HEK293T (cell line): ENCODE data around the gene CERS4.
"Not testable (repeated sequence)": the region's sequence is repeated elsewhere in the genome, so short reads cannot be mapped to it uniquely, and the experiment has no call there.

ENCODE experiments used
- CTCF ChIA-PET: fragments of 350-600 bp; formaldehyde crosslinking; extraction: SDS; loops from one replicate; lab custom pipeline; 2021; ENCODE audit warnings: antibody characterized with exemption, inconsistent platforms; lab: Yijun Ruan, JAX
- POLR2A ChIA-PET: fragments of 350-600 bp; formaldehyde crosslinking; extraction: SDS; loops from one replicate; lab custom pipeline; 2020; ENCODE audit warnings: antibody characterized with exemption, inconsistent platforms; lab: Yijun Ruan, JAX
- DNase-seq: peaks from one replicate; pipeline ENCODE4 v3.0.0; 2012; ENCODE audit warnings: mixed read lengths; ENCODE audit errors: extremely low spot score
- ARNT ChIP-seq: fragments of 450-650 bp; IDR thresholded peaks from 2 replicates; pipeline ENCODE4 v1.6.1; 2017; ENCODE audit warnings: mild to moderate bottlenecking
- BHLHE40 ChIP-seq: fragments of 450-650 bp; IDR thresholded peaks from 2 replicates; pipeline ENCODE4 v1.6.1; 2016; ENCODE audit warnings: mild to moderate bottlenecking, moderate library complexity, borderline replicate concordance
- CTBP1 ChIP-seq: fragments of 450-650 bp; IDR thresholded peaks from 2 replicates; pipeline ENCODE4 v1.6.1; 2016; ENCODE audit warnings: borderline replicate concordance
- ELF4 ChIP-seq: fragments of 450-650 bp; IDR thresholded peaks from 2 replicates; pipeline ENCODE4 v1.6.1; 2017; ENCODE audit warnings: antibody characterized with exemption
- FOXA1 ChIP-seq: fragments of 450-650 bp; IDR thresholded peaks from 2 replicates; pipeline ENCODE4 v1.6.1; 2016; ENCODE audit warnings: mild to moderate bottlenecking
- FOXK2 ChIP-seq: fragments of 450-650 bp; IDR thresholded peaks from 2 replicates; pipeline ENCODE4 v1.6.1; 2016; ENCODE audit warnings: mild to moderate bottlenecking
- FOXM1 ChIP-seq: fragments of 450-650 bp; IDR thresholded peaks from 2 replicates; pipeline ENCODE4 v1.6.1; 2017; ENCODE audit warnings: mild to moderate bottlenecking, borderline replicate concordance
- HDGF ChIP-seq: fragments of 450-650 bp; IDR thresholded peaks from 2 replicates; pipeline ENCODE4 v1.6.1; 2017; ENCODE audit warnings: antibody characterized with exemption, borderline replicate concordance
- L3MBTL2 ChIP-seq: fragments of 450-650 bp; conservative IDR thresholded peaks from 2 replicates; pipeline ENCODE4 v1.6.1; 2016; ENCODE audit warnings: mild to moderate bottlenecking
- LEF1 ChIP-seq: fragments of 450-650 bp; IDR thresholded peaks from 2 replicates; pipeline ENCODE4 v1.6.1; 2017; ENCODE audit warnings: mild to moderate bottlenecking, borderline replicate concordance
- NFRKB ChIP-seq: fragments of 450-650 bp; IDR thresholded peaks from 2 replicates; pipeline ENCODE4 v1.6.1; 2016; ENCODE audit warnings: mild to moderate bottlenecking, moderate library complexity
- PKNOX1 ChIP-seq: fragments of 450-650 bp; IDR thresholded peaks from 2 replicates; pipeline ENCODE4 v1.6.1; 2016
- SP1 ChIP-seq: fragments of 450-650 bp; IDR thresholded peaks from 2 replicates; pipeline ENCODE4 v1.6.1; 2017
- SUZ12 ChIP-seq: fragments of 450-650 bp; IDR thresholded peaks from 2 replicates; pipeline ENCODE4 v1.6.1; 2016; ENCODE audit warnings: mild to moderate bottlenecking
- TARDBP ChIP-seq: fragments of 450-650 bp; IDR thresholded peaks from 2 replicates; pipeline ENCODE4 v1.6.1; 2016
- ZNF384 ChIP-seq: fragments of 450-650 bp; IDR thresholded peaks from 2 replicates; pipeline ENCODE4 v1.6.1; 2016

CERS4 gene

DNA sequence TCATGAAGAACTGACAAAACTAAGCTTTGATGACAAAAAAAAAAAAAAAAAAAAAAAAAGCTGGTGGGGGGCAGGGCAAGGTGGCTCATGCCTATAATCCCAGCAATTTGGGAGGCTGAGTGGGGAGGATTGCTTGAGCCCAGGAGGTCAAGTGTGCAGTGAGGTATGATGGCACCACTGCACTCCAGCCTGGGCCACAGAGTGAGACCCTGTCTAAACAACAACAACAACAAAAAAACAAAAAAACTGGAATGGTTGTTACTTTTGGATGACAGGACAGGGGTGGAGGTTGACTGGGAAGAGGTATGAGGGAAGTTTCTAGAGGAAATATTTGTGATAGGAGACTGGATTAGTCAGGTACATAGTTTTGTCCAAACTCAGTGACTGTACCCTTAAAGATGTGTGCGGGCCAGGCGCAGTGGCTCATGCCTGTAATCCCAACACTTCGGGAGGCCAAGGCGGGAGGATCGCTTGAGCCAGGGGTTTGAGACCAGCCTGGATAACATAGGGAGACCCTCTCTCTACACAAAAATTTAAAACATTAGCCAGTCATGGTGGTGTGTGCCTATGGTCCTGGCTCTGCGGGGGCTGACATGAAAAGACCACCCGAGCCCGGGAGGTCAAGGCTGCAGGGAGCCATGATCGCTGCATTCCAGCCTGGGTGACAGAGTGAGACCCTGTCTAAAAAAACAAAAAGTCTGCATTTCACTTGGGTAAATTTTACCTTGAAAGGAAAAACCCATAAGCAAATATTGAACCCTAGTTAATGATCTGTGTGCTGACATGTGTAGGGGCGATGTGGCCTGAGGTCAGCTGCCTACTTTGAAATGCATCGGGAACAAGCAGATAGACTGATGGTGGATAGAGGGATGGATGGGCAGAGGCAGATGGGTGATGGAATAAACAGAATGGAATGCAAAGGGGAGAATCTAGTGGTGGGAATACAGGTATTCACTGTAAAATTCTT is 37.0 kb downstream of the CERS4 start:
- DNase-seq, result no peak
- POLR2A ChIA-PET, result no interaction called here
- no peak for TF ChIP-seq BHLHE40
- no peak for TF ChIP-seq CTBP1
- CTCF ChIA-PET, result no interaction called here

- CTCF ChIA-PET, result interaction anchor here (0.6 kb wide), 1 partner anchor 49 kb away, joined by 3 read pairs; no protein-coding TSS in a partner anchor
- DNase-seq, POLR2A ChIA-PET: not testable (repeated sequence)
Measured at GRCh38 chr19:8247129-8247890, 38.1 kb downstream of the CERS4 start.

GRCh38 chr19:8248348-8249328 is 39.5 kb downstream of the CERS4 start:
- DNase-seq, result no peak
- TF ChIP-seq HDGF, result no peak
- peak; percentile 47; the same call in 1 of the 2 replicates for TF ChIP-seq PKNOX1
- ChIA-PET CTCF (interaction anchor here (0.6 kb wide), 1 partner anchor 90 kb away, joined by 7 read pairs; no protein-coding TSS in a partner anchor), POLR2A (no interaction called here)

DNA sequence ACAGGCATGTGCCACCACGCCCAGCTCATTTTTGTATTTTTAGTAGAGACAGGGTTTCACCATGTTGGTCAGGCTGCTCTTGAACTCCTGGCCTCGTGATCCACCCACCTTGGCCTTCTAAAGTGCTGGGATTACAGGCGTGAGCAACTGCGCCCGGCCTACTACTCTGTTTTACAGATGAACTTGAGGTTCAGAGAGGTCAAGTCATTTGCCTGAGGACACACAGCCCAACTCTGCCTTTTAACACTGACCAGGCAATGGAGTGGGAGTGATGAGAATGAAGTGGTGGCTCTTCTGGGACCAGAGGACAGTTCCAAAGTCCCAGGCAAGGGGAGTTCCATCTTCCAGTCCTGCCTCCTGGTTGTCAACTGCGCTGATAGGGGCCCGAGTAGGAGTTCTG is 41.4 kb downstream of the CERS4 start:
- ChIA-PET CTCF (interaction anchor here (1.0 kb wide), 1 partner anchor 92 kb away, joined by 6 read pairs; no protein-coding TSS in a partner anchor), POLR2A (no interaction called here)
- TF ChIP-seq ZNF384 (no peak), SUZ12 (no peak), ELF4 (no peak), FOXK2 (no peak), CTBP1 (no peak), NFRKB (no peak), LEF1 (no peak), L3MBTL2 (no peak), TARDBP (no peak), HDGF (no peak), ARNT (no peak), BHLHE40 (no peak), FOXM1 (no peak), SP1 (no peak), PKNOX1 (no peak)
- no peak for DNase-seq

- TF ChIP-seq FOXK2, result no peak
- TF ChIP-seq L3MBTL2, result no peak
- TF ChIP-seq FOXM1, result no peak
- TF ChIP-seq CTBP1, result no peak
- TF ChIP-seq ZNF384, result no peak
- CTCF ChIA-PET, result interaction anchor here (1.0 kb wide), 1 partner anchor 92 kb away, joined by 6 read pairs; no protein-coding TSS in a partner anchor
- no peak for DNase-seq
- POLR2A ChIA-PET, result no interaction called here
Measured at GRCh38 chr19:8251025-8251472, 41.9 kb downstream of the CERS4 start.

GRCh38 chr19:8252922-8253589 is 43.9 kb downstream of the CERS4 start:
- peak; percentile 89 for DNase-seq
- POLR2A ChIA-PET, result interaction anchor here (0.6 to 1.0 kb wide), 3 partner anchors 95 to 310 kb away, joined by 3 to 4 read pairs (median 3); partner anchors contain the start of gene TIMM44
- TF ChIP-seq FOXK2, result no peak
- no peak for TF ChIP-seq FOXM1
- TF ChIP-seq BHLHE40, result no peak
- TF ChIP-seq NFRKB, result no peak
- TF ChIP-seq FOXA1, result no peak
- TF ChIP-seq SP1, result no peak
- no peak for TF ChIP-seq SUZ12
- CTCF ChIA-PET, result interaction anchor here (0.6 to 0.9 kb wide), 2 partner anchors 95 to 308 kb away, joined by 3 to 4 read pairs; no protein-coding TSS in a partner anchor
